ENCODE data around the gene SGCA. TPM values are rescaled to one million over a fixed set of nuclear protein-coding genes. Genes with fewer than 3 reads are reported as not detected.

Gene SGCA
- total RNA-seq, 1 experiment from 2014 or later: 0.24 TPM

DNA sequence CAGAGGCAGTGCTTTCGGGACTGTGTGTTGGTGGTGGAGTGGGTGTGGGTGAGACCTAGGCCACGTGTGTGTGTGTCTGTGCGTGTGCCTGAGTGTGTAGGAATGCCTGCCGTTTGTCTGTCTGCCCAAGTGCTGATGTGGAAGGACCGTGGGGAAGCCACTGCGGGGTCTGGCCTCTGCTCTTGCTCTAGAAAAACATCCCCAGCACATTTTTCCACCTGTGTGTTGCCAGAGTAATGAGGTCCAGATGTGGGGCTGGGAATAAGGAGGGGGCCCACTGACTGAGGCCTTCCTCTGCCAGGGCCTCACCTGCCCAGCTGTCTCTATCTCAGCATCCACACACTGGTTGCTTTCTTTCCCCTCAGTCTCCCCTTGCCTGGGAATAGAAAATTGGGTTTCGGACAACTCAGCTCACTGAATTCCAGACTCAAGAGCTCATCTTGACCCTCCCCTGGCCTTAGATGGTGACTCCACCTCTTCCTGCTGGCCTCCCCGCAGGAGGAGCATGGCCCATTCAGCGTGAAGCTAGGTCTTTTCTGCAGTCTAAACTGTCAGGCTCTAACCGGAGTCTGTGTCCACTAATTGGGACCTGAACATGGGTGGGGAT lies 7.6 kb downstream of the SGCA start:
- no peak overlapping the region for H2BK5ac ChIP-seq (ENCODE audit: insufficient read length, low read length)
- H3K9me3 ChIP-seq (ENCODE audit: control insufficient read depth, low read depth, low read length): no peaks in the 10 kb centered on the region
- H3K79me1 ChIP-seq (ENCODE audit: insufficient read depth, low read depth, low read length, poor library complexity, severe bottlenecking): no peaks in the 10 kb centered on the region
- no peak overlapping the region for H3K23ac ChIP-seq (ENCODE audit: insufficient read length, low read depth, low read length)
- no peak overlapping the region for H4K8ac ChIP-seq (replicated peaks; ENCODE audit: insufficient read length, low read depth, low read length)
- H3K4me2 ChIP-seq (ENCODE audit: insufficient read depth, insufficient read length, low read length): no peak overlapping the region
- Mint-ChIP-seq H3K27me3 (ENCODE audit: low read depth) (peaks cover 4% of the 10 kb centered on the region), H3K27ac (peak overlapping the region in 2 of 3 experiments; percentile 32 to 49; a peak in 1 of 7 replicates), H3K4me3 (no peak overlapping the region), H3K36me3 (ENCODE audit: insufficient read depth in 1 of 3, low read depth in 3 of 3) (no peaks in the 10 kb centered on the region), H3K4me1 (peaks cover 30 to 39% of the 10 kb centered on the region in 2 experiments), H3K9me3 (no peaks in the 10 kb centered on the region; a peak in 1 of 5 replicates)
- H4K20me1 ChIP-seq (ENCODE audit: control insufficient read depth, insufficient read depth, insufficient read length): no peaks in the 10 kb centered on the region
- H3K23me2 ChIP-seq (ENCODE audit: insufficient read length, low read depth, low read length, poor library complexity, severe bottlenecking): peaks cover 4% of the 10 kb centered on the region
- H3K18ac ChIP-seq (ENCODE audit: insufficient read length, low read depth, low read length): no peak overlapping the region
- no peak overlapping the region for H2BK20ac ChIP-seq (ENCODE audit: low read depth, low read length, poor library complexity, severe bottlenecking)
- no peak overlapping the region for H2AK5ac ChIP-seq (ENCODE audit: insufficient read length, low read length)
- DNase-seq: peak; percentile 73
- no peak overlapping the region for H3K56ac ChIP-seq (ENCODE audit: insufficient read length, low read depth, low read length)
- H3K14ac ChIP-seq (ENCODE audit: insufficient read depth, low read length): no peak overlapping the region
- no peak overlapping the region for H2AFZ ChIP-seq (ENCODE audit: low read length)
- WGBS (ENCODE audit: extremely low coverage, insufficient read length, low lambda C conversion rate): no CpG with 5 or more reads among the region's 10 CpGs
- no peak overlapping the region for H2BK12ac ChIP-seq (ENCODE audit: insufficient read length, low read depth, low read length)
- no peaks in the 10 kb centered on the region for H3K27me3 ChIP-seq (ENCODE audit: insufficient read depth, low read length)
- no peak overlapping the region for H3K4ac ChIP-seq (ENCODE audit: low read depth, low read length)
- H3T11ph ChIP-seq (ENCODE audit: low read length): no peak overlapping the region
- TF ChIP-seq, protein P1, sequence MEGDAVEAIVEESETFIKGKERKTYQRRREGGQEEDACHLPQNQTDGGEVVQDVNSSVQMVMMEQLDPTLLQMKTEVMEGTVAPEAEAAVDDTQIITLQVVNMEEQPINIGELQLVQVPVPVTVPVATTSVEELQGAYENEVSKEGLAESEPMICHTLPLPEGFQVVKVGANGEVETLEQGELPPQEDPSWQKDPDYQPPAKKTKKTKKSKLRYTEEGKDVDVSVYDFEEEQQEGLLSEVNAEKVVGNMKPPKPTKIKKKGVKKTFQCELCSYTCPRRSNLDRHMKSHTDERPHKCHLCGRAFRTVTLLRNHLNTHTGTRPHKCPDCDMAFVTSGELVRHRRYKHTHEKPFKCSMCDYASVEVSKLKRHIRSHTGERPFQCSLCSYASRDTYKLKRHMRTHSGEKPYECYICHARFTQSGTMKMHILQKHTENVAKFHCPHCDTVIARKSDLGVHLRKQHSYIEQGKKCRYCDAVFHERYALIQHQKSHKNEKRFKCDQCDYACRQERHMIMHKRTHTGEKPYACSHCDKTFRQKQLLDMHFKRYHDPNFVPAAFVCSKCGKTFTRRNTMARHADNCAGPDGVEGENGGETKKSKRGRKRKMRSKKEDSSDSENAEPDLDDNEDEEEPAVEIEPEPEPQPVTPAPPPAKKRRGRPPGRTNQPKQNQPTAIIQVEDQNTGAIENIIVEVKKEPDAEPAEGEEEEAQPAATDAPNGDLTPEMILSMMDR (conservative IDR thresholded peaks at IDR 0.05): no peak
- H2BK120ac ChIP-seq (ENCODE audit: low read depth, low read length, poor library complexity, severe bottlenecking): no peak overlapping the region
- H2BK15ac ChIP-seq (ENCODE audit: low read depth, low read length): no peak overlapping the region
- H3K27ac ChIP-seq (ENCODE audit: insufficient read length, low read depth, low read length): no peak overlapping the region
- H3K4me1 ChIP-seq (ENCODE audit: insufficient read depth, low read length): peaks cover 2% of the 10 kb centered on the region; the same call in 1 of the 2 replicates
- no peaks in the 10 kb centered on the region for H3K79me2 ChIP-seq (ENCODE audit: insufficient read depth, low read length)
- H4K91ac ChIP-seq (ENCODE audit: insufficient read length, low read depth, low read length): no peak overlapping the region
- no peak overlapping the region for H4K5ac ChIP-seq (ENCODE audit: insufficient read length, low read depth, low read length)
- no peak overlapping the region for H3K9ac ChIP-seq (ENCODE audit: extremely low read depth, insufficient read length, low read length)

Data from H9 (cell line).